ENCODE data around the gene DACH1. TPM values are rescaled to one million over a fixed set of nuclear protein-coding genes. Genes with fewer than 3 reads are reported as not detected.

DACH1 gene
- total RNA-seq, 1 experiment from 2014 or later = 1.2 TPM

GRCh38 chr13:71773531-71773930 lies 93.5 kb downstream of the DACH1 start:
- DNase-seq = no peak
- BruUV-seq (replicated peaks) = no TSS peak
- ChIA-PET CTCF (no interaction called here), POLR2A (no interaction called here)
- Histone ChIP-seq H3K4me1 (peaks cover 4% of the 10 kb centered on the region; the same call in 1 of the 2 replicates), H3K9me3 (no peaks in the 10 kb centered on the region), H3K4me3 (ENCODE audit: low read depth, low read length) (no peak overlapping the region), H3K36me3 (ENCODE audit: control insufficient read depth, insufficient read depth, low read length) (no peaks in the 10 kb centered on the region), H3K27me3 (replicated peaks; ENCODE audit: control insufficient read depth, insufficient read depth, low read length) (no peaks in the 10 kb centered on the region)
- Mint-ChIP-seq H3K27me3 (ENCODE audit: insufficient read depth, unreplicated experiment) (no peaks in the 10 kb centered on the region), H3K4me1 (ENCODE audit: low read depth, unreplicated experiment) (no peaks in the 10 kb centered on the region), H3K36me3 (ENCODE audit: insufficient read depth, unreplicated experiment) (no peaks in the 10 kb centered on the region), H3K4me3 (ENCODE audit: unreplicated experiment) (no peak overlapping the region), H3K9me3 (ENCODE audit: unreplicated experiment) (no peaks in the 10 kb centered on the region), H3K27ac (ENCODE audit: unreplicated experiment) (no peak overlapping the region)
- intact Hi-C loops (cut with micrococcal nuclease; ENCODE audit: unreplicated experiment) = no loop called here
- TF ChIP-seq CTCF (IDR thresholded peaks at IDR 0.05; ENCODE audit: insufficient read depth in 1 of 2, low read depth in 1 of 2, low read length in 1 of 2, severe bottlenecking in 1 of 2, unreplicated experiment in 1 of 2) = no peak

- Mint-ChIP-seq H3K27me3 (ENCODE audit: insufficient read depth, unreplicated experiment) (no peaks in the 10 kb centered on the region), H3K4me3 (ENCODE audit: unreplicated experiment) (no peak overlapping the region), H3K4me1 (ENCODE audit: low read depth, unreplicated experiment) (no peaks in the 10 kb centered on the region), H3K9me3 (ENCODE audit: unreplicated experiment) (no peaks in the 10 kb centered on the region), H3K36me3 (ENCODE audit: insufficient read depth, unreplicated experiment) (no peaks in the 10 kb centered on the region), H3K27ac (ENCODE audit: unreplicated experiment) (no peak overlapping the region)
- intact Hi-C loops (cut with micrococcal nuclease; ENCODE audit: unreplicated experiment) = no loop called here
- POLR2A ChIA-PET = no interaction called here
- no peak for TF ChIP-seq CTCF (IDR thresholded peaks at IDR 0.05; ENCODE audit: insufficient read depth in 1 of 2, low read depth in 1 of 2, low read length in 1 of 2, severe bottlenecking in 1 of 2, unreplicated experiment in 1 of 2)
- DNase-seq = no peak
- Histone ChIP-seq H3K36me3 (ENCODE audit: control insufficient read depth, insufficient read depth, low read length) (no peaks in the 10 kb centered on the region), H3K9me3 (no peaks in the 10 kb centered on the region), H3K4me1 (peaks cover 4% of the 10 kb centered on the region; the same call in 1 of the 2 replicates), H3K4me3 (ENCODE audit: low read depth, low read length) (no peak overlapping the region), H3K27me3 (replicated peaks; ENCODE audit: control insufficient read depth, insufficient read depth, low read length) (no peaks in the 10 kb centered on the region)
- BruUV-seq (replicated peaks) = no TSS peak
- CTCF ChIA-PET = no interaction called here
Observed at GRCh38 chr13:71772361-71772760, 94.6 kb downstream of the DACH1 start.

GRCh38 chr13:71771144-71771543 lies 95.9 kb downstream of the DACH1 start:
- H3K36me3 Mint-ChIP-seq (ENCODE audit: insufficient read depth, unreplicated experiment) = no peaks in the 10 kb centered on the region
- Histone ChIP-seq H3K36me3 (ENCODE audit: control insufficient read depth, insufficient read depth, low read length) (no peaks in the 10 kb centered on the region), H3K9me3 (no peaks in the 10 kb centered on the region), H3K4me1 (peaks cover 4% of the 10 kb centered on the region; the same call in 1 of the 2 replicates), H3K4me3 (ENCODE audit: low read depth, low read length) (no peak overlapping the region), H3K27me3 (replicated peaks; ENCODE audit: control insufficient read depth, insufficient read depth, low read length) (no peaks in the 10 kb centered on the region)
- H3K9me3 Mint-ChIP-seq (ENCODE audit: unreplicated experiment) = no peaks in the 10 kb centered on the region
- no peak overlapping the region for H3K4me3 Mint-ChIP-seq (ENCODE audit: unreplicated experiment)
- intact Hi-C loops (cut with micrococcal nuclease; ENCODE audit: unreplicated experiment) = no loop called here
- no TSS peak for BruUV-seq (replicated peaks)
- no peak for TF ChIP-seq CTCF (IDR thresholded peaks at IDR 0.05; ENCODE audit: insufficient read depth in 1 of 2, low read depth in 1 of 2, low read length in 1 of 2, severe bottlenecking in 1 of 2, unreplicated experiment in 1 of 2)
- no peak overlapping the region for H3K27ac Mint-ChIP-seq (ENCODE audit: unreplicated experiment)
- ChIA-PET CTCF (no interaction called here), POLR2A (no interaction called here)
- no peaks in the 10 kb centered on the region for H3K27me3 Mint-ChIP-seq (ENCODE audit: insufficient read depth, unreplicated experiment)
- H3K4me1 Mint-ChIP-seq (ENCODE audit: low read depth, unreplicated experiment) = no peaks in the 10 kb centered on the region
- no peak for DNase-seq

All from Caco-2 (cell line).